ENCODE results near the gene PTK6.
"Not testable (repeated sequence)": the region's sequence is repeated elsewhere in the genome, so short reads cannot be mapped to it uniquely, and the experiment has no call there.

Gene PTK6

DNA sequence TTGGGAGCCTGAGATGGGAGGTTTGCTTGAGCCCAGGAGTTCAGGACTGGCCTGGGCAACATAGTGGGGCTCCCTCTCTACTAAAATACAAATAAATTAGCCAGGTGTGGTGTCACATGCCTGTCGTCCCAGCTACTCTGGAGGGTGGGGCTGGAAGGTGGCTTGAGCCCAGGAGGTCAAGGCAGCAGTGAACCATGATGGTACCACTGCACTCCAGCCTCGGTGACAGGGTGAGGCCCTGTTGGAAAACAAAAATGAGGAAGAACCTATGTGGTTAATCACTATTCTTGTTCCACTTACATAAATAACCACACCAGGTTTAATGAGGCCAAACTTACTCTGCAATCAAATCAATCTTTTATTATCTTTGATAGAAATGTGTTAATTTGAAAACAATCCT is 11.2 kb downstream of the PTK6 start:
- DNase-seq = no peak

DNA sequence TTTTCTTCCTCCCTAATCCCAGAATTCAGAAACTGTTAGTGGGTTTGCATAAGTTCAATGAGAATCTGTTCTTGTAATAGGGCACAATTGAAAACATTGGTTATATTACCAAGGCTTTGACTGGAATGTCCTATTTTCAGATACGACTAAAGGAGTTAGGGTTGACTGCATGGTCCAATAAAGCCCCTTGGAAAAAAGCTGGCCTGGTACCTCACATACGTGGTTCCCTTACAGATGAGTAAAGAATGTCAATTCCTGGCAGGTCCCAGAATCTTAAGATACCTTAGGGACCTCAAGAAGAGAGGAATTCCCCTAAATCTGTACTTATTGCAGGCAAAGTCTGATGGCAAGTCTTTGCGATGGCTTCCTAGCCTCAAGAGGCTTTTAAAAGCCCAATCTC is 12.0 kb downstream of the PTK6 start:
- no peak for DNase-seq

DNA sequence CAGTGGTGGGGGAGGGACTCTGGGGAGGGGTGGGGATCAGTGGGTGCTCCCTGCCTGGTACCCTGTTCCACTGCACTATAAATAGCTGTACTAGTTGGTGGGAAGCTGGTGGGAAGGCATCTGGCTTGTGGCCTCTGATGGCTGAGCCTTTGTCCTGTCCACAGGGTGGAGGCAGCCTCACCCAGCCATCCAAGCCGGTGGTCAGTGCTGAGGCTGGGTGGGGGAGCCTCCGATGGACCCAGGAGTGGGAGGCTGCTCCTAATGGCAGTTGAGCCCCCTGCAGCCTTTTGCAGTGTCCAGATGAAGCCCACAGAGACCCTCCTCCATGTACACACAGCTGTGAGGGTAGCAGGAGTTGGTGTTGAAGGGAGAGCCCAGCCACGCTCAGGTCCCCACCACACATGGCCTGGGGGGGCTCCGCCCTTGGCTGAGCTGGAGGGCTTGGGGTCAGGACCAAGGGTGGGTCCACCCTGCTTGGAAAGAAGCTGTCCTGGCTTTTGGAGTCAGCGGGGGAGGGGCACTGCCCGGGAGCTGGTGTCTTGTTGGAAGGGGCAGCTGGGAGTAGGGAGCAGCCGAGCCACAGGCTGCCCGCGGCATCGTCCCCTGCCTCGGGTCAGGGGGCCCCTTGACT is 14.1 kb downstream of the PTK6 start:
- DNase-seq = no peak

DNA sequence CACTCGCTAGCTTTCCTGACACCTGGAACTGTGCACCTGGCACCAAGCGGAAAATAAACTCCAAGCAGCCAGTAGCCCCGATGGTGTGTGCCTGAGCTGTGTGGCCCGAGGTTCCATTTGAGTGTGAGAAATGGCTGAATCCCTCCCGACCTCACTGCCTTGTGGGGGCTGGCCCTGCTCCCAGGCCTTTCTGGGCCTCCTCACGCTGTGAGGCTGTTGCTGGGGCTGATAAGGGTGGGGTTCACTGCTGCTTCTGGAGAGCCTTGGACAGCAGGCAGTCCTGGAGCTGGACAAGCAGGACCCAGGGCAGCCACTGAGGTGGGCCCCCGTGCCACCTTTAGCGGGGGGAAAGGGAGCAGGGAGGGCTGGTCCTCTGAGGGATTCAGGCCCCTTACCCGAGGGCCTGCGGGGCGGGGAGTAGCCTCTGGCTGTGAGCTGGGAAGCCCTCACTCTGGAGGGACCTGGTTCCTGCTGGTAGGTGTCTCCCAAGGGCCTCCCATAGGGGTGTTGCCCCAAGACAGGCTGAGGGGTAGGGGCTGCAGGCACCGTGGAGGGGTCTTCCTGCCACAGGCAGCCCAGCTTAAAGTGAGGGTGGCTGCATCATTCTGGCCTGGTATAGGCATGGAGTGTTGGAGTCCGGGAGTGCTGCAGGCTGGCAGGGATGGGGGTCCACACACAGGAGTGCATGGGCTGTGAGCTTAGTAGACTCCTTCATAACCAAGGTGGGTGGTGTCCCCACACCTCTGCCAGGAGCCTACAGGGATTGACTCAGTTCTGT is 14.9 kb downstream of the PTK6 start:
- no peak for DNase-seq

DNA sequence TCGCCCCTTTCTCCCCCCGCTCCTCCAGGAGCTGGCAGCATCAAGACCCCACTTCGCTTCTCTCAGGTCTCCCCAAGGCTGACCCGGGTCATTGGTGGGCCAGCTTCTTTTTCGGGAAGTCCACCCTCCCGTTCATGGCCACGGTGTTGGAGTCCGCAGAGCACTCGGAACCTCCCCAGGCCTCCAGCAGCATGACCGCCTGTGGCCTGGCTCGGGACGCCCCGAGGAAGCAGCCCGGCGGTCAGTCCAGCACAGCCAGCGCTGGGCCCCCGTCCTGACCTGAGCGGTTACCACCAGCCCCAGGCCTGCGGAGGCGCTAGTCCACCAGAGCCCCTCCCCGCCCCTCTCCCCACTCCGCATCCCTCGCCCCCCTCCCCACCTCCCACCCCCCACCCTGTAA is 15.6 kb downstream of the PTK6 start:
- DNase-seq = no peak

DNA sequence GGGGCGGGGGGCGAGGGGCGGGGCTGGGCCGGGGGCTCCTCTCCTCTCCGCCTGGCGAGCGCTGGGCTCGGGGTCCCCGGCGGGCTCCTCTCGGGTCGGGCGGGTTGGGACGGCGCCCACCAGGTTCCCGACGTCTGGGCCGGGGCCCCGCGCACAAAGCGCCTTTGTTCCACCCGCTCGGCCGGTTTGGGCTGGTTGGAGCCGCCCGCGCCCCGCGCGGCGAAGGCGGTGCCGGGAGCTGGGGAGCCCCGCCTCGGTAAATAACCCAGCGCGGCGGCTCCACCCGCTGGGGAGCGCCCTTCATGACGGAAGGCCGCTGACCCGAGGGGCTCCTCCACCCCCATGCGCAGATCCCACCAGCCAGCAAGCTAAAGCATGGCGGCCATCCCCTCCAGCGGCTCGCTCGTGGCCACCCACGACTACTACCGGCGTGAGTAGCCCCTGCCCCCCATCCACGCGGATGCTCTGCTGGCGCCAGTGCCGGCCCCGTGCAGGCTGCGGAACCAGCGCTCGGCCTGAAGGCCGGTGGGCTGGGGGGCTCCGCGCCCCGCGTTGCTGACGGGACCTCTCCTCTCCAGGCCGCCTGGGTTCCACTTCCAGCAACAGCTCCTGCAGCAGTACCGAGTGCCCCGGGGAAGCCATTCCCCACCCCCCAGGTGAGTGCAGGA is 16.1 kb downstream of the PTK6 start:
- DNase-seq = peak; percentile 37

DNA sequence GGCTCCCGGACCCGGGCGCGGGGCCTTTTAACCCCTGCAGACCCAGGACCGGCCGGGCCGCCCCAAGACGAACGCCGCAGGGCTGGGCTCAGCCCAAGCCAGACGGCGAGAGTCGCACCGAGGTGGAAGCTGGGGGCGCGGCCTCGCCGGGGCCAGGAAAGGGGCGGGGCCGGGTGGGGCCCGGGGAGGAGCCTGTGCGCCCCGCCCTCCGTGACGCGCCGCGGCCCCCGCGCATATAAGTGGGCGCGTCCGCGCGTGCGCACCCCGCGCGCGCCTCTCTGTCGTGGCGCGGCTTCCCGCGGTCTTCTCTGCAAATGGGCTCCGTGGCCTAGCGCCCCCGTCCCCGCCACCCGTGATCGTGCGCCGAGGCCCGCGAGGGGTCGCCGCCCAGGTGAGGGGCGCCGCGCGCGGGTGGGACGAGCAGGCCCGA is 16.7 kb downstream of the PTK6 start, which contains the start of gene PPDPF:
PPDPF (plus strand) TSS at position 262 of the 430 bp plus-strand sequence. CDS start 544 bp downstream, outside the sequence.
- peak; percentile 78 for DNase-seq

DNA sequence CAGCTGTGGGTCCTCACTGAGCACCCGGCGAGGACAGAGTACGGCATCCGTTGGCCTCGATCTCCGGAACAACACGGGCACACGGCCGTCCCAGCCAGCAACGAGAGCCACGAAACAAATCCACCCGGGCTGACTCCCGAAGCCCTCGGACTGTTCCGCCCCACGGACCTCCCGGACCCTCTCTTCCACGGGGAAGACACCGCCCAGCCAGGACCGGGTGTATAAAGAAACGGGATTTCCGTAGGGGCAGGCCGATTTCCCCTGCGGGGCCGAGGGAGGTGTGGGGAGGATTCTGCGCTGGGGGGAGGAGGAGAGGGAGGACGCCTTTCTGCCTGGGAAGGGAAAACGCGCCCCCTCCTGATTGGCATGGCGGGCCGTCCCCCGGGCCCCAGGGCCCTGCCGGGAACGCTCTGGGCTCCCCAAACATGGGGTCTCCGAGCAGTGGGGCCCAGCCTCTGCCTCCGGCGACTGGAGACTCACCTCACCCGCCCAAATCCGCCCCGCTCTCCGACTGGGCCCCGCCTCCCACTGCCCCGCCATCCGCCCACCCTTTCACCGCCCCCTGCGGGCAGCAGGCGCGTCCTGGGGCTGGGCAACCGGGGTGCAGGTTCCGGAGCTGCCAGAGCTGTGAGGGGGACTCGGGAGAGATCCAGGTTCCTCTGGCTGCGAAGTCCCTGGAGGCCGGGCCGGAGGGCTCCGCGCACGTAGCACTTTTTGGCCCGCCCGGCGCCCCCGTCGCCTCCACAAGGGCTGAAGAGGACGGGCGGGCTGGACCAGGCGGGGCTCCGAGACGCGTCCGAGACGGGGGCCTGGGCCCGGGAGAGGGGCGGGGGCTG is 17.3 kb downstream of the PTK6 start:
- DNase-seq = peak; percentile 83

DNA sequence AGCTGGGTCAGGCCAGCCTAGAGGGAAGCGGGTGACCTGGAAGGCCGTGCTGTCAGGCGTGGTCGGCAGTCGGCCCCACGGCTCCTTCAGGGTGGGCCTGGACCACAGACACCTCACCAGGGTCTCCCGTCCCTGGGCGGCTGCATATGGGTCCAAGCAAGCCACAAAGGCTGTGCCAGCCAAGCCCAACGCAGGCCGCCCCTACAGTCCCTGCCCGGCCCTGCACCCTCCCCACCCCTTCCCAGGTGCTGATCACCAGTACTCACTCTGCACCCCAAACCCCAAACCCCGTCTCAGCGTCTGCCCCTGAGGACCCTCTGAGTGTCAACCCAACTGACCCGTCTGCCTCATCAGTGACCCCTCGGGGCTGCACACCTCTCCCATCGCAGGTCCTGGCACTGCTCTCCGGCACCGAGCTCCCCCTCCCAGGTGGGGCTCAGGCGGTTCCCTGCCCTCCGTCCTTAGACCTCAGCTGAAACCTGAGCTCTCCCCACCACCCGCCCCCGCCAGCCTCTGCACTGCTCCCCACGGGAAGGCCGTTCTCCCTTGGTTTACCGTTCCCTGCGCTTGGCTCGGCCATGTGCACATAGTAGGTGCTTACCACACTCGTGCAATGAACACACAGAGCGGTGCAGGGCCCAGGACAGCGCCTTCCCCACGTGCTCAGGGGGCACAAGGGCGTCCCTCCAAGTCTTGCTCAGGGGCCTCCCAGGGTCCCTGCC is 18.1 kb downstream of the PTK6 start:
- no peak for DNase-seq

DNA sequence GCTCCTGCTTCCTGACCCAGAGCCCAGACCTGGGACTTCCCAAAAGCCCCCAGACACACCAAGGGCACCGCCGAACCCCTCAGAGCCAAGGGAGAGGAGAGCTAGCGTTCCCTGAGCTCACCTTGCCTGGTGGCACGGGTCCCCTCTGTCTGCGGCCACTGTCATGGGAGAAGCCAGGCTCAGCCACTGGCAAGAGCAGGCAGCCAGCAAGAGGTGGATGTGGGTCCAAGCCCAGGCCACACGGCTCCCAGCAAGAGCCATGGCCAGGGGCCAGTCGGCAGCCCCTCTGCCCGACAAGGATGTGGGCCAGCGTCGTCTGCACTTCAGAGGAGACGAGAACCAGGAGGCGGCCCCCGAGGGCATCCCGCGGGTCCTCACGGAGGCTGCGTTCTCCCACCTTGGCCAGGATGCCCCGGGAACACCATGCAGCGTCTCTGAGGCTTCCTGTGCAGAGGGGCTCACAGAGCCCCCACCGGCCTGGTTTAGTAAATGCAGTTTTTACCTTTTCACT is 18.8 kb downstream of the PTK6 start:
- no peak for DNase-seq

DNA sequence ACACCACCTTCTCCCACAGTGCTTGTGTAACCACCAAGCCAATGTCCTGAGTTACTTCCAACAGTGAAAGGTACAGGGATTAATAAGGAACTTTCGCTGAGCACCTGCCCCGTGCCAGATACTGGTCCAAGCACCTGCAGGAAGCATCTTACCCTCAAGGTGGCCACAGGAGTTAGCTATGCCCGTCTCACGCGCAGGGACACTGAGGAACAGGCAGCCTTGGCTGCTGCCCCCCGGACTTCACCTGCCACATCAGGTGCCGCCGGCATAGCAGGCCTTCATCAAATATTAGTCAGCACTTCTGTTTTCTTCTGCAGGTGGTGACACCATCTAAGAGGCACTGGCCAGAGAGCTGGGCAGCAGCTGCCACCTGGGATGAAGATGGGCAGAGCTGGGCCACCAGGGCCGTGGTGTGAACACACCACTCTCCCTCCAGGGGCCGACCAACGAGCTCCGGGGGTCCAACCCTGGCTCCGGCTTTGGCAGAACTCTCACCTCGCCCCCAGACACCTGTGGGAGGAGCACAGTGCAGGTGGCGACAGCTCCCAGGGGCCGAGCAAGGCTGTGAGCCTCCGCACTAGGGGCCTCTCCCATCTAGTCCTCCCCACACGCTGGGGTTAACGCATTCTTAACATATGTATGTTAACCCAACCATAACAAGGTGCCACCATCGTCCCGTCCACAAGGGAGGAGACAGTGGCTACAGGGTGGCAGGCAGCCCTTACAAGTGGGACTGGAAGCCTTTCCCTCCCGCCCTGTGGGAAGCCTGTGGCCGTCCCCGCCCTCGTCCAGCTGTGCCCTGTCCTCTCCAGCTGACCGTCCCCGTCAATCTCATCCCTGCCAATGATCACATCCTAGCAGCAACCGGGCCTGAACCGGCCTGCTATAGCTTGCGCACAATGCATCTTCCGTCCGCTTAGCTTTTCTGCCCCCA is 19.5 kb downstream of the PTK6 start:
- DNase-seq = no peak

DNA sequence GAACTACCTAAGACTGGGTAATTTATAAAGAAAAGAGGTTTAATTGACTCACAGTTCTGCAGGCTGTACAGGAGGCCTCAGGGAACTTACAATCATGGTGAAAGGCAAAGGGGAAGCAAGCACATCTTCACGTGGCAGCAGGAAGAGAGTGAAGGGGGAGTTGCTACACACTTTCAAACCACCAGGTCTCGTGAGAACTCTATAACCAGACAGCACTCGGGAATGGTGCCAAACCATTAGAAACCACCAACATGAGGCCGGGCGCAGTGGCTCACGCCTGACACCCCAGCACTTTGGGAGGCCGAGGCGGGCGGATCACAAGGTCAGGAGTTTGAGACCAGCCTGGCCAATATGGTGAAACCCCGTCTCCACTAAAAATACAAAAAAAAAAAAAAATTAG is 22.7 kb downstream of the PTK6 start:
- not testable (repeated sequence) for DNase-seq

DNA sequence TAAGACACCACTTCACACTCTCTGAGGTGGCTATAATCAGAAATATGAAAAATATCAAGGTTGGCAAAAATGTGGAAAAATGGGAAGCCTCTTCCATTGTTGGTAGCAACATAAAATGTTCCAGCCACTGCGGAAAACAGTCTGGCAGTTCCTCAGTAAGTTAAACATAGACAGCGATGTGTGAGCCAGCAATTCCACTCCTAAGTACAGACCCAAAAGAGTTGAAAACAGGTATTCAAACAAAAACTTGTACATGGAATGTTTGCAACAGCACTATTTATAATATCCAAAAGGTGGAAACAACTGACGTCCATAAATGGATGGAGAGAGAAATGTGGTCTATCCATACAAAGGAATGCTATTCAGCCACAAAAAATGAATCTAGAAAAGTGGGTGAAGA is 24.0 kb downstream of the PTK6 start:
- DNase-seq = no peak

DNA sequence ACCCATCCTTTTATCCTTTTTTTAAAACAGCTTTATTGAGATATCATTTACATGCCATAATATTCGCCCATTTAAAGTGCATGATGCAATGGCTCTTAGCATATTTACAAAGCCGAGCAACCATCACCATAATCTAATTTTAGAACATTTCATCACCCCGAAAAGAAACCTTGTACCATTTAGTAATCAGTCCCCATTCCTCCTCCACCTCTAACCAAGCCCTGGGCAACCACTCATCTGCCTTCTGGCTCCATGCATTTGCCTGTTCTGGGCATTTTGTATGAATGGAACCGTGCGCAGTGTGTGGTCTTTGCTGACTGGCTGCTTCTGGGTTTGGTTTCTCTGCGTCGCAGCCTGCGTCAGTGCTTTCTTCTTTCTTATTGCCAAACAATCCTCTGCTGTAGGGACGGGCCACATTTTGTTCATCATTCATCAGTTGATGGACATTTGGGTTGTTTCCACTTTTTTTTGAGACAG is 28.1 kb downstream of the PTK6 start:
- no peak for DNase-seq

DNA sequence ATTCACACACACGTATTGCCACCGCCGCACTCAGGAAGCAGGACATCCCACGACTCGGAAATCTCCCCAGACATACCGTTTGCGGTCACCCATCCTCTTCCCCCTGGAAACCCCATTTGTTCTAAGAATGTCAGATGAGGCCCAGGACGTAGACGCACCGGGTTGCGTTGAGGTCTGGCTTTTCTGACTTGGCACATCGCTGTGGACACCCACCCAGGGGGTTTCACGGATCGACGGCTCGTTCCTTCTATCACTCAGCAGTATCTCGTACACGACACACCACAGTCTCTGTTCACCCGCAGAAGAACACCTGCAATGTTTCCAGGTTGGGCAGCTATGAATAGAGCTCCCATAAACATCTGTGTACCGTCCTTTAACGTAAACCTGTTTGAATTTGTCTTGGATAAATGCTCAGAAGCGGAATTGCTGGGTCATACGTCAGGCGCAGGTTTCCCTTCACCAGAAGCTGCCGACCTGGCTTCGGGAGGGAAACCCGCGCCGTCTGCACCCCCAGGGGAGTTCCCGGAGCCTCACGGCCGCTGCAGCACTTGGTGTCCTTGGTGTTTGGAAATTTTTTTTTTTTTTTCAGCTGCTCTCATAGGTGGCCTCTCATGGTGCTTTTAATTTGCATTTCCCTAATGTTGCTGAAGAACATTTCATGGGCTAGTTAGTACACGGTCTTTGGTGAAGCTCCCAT is 29.0 kb downstream of the PTK6 start:
- DNase-seq = no peak

DNA sequence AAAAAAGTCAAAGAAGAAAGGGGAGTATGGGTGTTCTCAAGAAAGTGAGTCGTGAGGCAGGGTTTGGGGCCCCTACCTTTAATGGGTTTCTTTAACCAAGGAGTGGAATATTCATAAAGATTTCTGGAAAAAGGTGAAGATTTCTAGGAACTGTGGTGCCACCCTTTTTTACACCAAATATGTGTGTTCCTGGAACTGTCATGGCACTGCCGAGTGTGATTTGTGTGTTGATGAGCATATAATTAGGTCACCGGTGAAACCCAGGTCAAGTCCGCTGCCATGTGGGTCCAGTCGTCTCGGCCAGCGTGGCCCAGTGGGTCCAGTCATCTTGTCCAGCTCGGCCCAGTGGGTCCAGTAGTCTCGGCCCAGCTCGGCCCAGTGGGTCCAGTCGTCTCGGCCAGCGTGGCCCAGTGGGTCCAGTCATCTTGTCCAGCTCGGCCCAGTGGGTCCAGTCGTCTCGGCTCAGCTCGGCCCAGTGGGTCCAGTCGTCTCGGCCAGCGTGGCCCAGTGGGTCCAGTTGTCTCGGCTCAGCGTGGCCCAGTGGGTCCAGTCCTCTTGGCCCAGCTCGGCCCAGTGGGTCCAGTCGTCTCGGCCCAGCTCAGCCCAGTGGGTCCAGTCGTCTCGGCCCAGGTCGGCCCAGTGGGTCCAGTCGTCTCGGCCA is 30.0 kb downstream of the PTK6 start:
- DNase-seq = no peak

DNA sequence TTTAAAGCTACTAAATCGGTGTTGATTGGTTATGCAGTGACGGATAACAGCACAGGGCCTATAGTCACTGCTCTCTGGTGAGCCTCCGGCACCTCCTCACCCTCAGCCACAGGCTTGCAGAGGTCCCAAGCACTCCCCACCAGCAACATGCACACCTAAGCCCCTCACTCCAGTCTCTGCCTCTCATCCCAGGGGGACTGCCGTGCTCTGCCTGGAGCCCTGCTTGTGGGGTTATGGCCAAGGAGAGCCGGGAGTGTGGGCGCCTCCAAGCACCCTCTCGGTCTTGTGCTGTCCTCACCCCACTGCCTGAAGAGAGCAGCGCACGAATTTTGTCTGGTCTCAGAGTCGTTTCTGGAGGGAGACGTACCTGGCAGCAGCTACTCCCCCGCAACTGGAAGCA is 31.5 kb downstream of the PTK6 start:
- no peak for DNase-seq

DNA sequence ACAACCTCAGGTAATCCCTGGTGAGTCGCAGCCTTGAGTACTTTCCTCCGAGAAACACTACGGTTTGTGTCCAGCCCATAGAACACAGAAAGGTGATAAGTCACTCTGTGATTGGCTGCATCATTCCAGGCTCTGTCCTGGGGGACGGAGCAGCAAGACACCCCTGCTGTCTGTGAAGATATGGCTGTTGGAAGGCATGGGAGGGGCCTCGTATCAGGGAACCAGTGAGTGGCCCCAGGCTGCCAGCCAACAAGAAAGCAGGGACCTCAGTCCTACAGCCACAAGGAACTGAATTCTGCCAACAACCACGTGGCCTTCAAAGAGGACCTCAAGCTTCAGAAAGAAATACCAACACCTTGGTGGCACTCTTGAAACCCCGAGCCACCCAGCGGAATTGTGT is 31.9 kb downstream of the PTK6 start:
- DNase-seq = no peak

DNA sequence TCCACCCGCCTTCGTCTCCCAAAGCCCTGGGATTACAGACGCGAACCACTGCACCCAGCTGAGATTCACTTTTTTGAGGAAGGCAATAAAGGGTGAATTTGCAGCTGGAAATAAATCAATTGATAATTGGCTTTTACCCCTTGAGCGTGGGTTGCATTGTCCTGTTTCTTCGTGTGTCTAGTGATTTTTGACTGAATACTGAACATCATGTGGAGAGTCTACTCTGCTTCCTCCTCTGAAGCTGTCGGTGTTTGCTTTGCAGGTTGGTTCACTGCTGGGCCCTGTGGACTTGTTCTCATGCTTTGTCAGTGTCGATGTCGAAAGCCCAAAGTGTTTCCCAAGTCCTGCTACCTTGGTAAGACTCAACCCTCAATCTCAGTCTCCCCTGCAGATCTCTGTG is 32.5 kb downstream of the PTK6 start:
- DNase-seq = no peak

DNA sequence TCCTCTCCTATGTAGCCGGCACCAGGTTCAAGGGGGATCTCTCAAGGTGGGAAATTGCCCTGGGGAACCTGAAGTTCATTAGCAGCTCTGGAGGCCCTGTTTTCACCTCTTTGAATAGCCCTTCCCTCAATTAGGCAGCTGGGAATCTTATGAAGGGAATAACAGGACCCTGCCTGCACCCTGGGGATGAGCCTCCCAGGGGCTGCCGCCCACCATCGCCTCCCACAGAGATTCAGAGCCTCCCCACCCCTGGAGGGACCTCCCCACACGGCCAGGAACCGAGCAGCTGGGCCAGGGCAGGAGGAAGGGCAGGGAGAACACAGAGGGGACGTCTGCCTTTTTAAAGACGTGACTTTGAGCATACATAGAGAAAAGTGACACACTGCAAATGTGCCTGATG is 33.7 kb downstream of the PTK6 start:
- DNase-seq = no peak

Measured in DMS79 treated with DMSO at 0.1 percent for 48 hours (cell line).